Bronchial epithelial cell (primary cell): ENCODE data around the gene PACS1. TPM values are rescaled to one million over a fixed set of nuclear protein-coding genes. Genes with fewer than 3 reads are reported as not detected.

Source experiments
- DNase-seq: peaks from one replicate; pipeline ENCODE4 v3.0.0-alpha.2; 2010; ENCODE audit warnings: low read depth
- FAIRE-seq: peaks from 2 replicates; lab custom pipeline; 2011; peaks lifted over from hg19 to GRCh38; lab: Jason Lieb, UNC
- H3K27me3 ChIP-seq: 2 replicates; pipeline ENCODE4 v1.5.1; 2011; ENCODE audit warnings: low read length; ENCODE audit not compliant: control insufficient read depth, insufficient read depth
- H3K36me3 ChIP-seq: 2 replicates; pipeline ENCODE4 v1.5.1; 2011; ENCODE audit warnings: low read length; ENCODE audit not compliant: control insufficient read depth, insufficient read depth
- H3K4me3 ChIP-seq: 2 replicates; pipeline ENCODE4 v1.5.1; 2011; ENCODE audit warnings: mild to moderate bottlenecking, low read depth, low read length, control low read depth
- total RNA-seq: library from RNA; depleted of rRNA; stranded (reverse); fragments of >200 nt; gene quantifications from 2 replicates; pipeline ENCODE4 v1.2.1, GENCODE V29; 2014
- TF ChIP-seq, protein P1 (sequence below): IDR thresholded peaks from 2 replicates; pipeline ENCODE4 v1.5.1; 2011; ENCODE audit warnings: mild to moderate bottlenecking, moderate library complexity, low read length, control low read depth, inconsistent platforms; ENCODE audit not compliant: insufficient read depth, severe bottlenecking

PACS1 gene
- total RNA-seq, 1 donor from 2014 or later: 6.8 TPM

DNA sequence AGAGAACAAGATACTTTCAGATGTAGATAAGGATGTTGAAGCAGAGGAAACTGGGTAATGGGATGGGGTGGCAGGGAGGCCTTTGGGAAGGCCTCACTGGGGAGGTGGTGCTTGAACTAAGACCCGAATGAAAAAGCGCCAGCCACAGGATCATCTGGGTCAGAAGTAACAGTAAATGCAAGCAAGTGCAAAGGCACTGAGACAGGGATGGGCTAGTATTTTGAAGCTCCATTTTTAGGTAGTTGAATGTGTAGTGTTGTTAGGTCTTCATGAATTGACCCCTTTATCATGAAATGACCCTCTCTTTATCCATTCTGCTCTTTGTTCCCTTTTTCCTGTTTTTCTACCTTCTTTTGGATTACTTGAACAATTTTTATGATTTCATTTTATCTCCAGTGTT, 6.2 kb upstream of the PACS1 start:
- H3K36me3 ChIP-seq: peaks cover 35% of the 10 kb centered on the region
- no peak overlapping the region for H3K4me3 ChIP-seq
- no peaks in the 10 kb centered on the region for H3K27me3 ChIP-seq
- FAIRE-seq (no peak), DNase-seq (no peak)
- TF ChIP-seq, protein P1, sequence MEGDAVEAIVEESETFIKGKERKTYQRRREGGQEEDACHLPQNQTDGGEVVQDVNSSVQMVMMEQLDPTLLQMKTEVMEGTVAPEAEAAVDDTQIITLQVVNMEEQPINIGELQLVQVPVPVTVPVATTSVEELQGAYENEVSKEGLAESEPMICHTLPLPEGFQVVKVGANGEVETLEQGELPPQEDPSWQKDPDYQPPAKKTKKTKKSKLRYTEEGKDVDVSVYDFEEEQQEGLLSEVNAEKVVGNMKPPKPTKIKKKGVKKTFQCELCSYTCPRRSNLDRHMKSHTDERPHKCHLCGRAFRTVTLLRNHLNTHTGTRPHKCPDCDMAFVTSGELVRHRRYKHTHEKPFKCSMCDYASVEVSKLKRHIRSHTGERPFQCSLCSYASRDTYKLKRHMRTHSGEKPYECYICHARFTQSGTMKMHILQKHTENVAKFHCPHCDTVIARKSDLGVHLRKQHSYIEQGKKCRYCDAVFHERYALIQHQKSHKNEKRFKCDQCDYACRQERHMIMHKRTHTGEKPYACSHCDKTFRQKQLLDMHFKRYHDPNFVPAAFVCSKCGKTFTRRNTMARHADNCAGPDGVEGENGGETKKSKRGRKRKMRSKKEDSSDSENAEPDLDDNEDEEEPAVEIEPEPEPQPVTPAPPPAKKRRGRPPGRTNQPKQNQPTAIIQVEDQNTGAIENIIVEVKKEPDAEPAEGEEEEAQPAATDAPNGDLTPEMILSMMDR: no peak

DNA sequence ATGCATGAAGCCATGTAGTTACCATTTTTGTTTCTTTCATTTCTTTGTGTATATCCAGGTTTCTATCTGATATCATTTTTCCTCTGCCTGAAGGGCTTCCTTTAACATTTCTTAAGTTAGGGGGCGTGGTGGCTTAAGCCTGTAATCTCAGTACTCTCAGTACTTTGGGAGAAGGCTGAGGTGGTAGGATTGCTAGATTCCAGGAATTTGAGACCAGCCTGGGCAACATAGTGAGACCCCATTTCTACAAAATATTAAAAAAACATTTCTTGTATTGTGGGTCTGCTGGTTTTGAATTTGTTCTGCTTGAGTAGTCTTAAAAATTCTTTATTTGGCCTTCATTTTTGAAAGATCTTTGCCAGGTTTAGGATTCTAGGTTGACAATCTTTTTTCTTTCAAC, 5.5 kb upstream of the PACS1 start:
- Histone ChIP-seq H3K36me3 (peaks cover 29% of the 10 kb centered on the region), H3K27me3 (no peaks in the 10 kb centered on the region), H3K4me3 (no peak overlapping the region)
- DNase-seq (no peak), FAIRE-seq (no peak)
- TF ChIP-seq, protein P1: no peak

DNA sequence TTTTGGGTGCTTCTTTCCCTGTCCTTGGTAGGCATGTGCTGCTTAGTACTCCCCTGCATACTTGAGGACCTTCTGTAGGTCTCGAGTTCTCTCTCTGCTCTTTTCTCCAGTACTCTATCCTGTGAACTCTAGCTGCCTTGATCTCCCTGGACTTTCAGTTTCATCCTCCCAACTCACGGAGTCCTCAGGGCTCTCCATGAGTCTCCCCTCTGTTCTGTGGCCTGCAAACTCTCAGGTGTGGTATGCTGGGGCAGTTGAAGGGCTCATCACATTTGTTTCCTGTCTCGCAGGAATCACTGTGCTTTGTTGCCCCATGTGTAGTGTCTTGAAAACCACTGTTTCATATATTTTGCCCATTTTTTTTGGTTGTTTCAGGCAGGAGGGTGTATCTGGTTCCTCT, 3.3 kb upstream of the PACS1 start:
- DNase-seq (no peak), FAIRE-seq (no peak)
- no peak overlapping the region for H3K4me3 ChIP-seq
- TF ChIP-seq, protein P1: no peak
- H3K36me3 ChIP-seq: peaks cover 18% of the 10 kb centered on the region
- H3K27me3 ChIP-seq: no peaks in the 10 kb centered on the region

DNA sequence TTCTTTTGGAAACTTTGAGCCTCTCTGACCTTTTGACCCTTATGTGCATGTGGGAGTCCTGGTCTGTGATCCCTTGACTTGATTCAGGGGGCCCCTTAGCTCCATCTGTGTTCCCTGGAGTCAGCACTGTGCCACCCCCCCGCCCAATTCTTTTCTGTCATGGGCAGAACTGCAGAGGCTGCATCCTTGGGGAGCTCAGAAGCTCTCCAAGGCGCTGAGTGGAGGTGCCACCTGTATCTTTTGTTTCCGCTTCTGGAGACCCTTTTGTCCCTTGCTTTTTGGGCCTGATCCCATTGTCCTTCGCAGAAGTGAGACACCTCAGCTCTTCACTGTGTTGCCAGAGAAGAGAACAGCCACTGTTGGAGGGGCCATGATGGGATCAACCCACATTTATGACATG, 2.4 kb upstream of the PACS1 start:
- no peak overlapping the region for H3K4me3 ChIP-seq
- DNase-seq: no peak
- FAIRE-seq: no peak
- TF ChIP-seq, protein P1: no peak
- H3K27me3 ChIP-seq: no peaks in the 10 kb centered on the region
- H3K36me3 ChIP-seq: peaks cover 18% of the 10 kb centered on the region

DNA sequence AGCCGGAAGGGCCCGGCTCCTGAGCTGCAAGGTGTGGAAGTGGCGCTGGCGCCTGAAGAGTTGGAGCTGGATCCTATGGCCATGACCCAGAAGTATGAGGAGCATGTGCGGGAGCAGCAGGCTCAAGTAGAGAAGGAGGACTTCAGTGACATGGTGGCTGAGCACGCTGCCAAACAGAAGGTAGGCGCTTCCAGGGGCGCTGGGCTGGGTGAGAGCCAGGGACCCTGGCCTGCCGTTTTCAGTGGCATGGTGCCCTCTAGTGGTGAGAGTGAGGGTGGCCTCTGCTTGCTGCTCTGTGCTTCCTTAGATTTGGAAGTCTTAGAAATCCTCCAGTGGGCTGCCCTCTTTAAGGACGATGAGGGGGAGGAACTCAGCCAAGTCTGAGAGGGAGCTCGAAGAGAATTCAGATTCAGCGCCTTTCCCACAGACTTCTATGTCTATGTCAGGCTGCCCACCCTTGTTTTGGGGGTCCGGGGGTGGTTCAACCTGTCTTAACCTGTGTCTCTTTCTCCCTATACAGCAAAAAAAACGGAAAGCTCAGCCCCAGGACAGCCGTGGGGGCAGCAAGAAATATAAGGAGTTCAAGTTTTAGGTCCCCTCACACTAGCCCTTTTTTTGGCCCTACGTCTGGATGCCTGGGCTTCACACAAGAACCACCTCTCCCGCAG, 1.8 kb upstream of the PACS1 start:
- FAIRE-seq (no peak), DNase-seq (peak; percentile 58)
- H3K27me3 ChIP-seq: no peaks in the 10 kb centered on the region
- peaks cover 14% of the 10 kb centered on the region for H3K36me3 ChIP-seq
- H3K4me3 ChIP-seq: no peak overlapping the region
- TF ChIP-seq, protein P1: peak; percentile 96
